K562 (cell line): Measurements from ENCODE around the gene CPS1.

Experiments used
- KDM1A ChIP-seq, 2 experiments: fragments of 450-650 bp; IDR thresholded peaks; 2 replicates each; pipeline ENCODE4 v1.6.1; 2016; ENCODE audit warnings: mild to moderate bottlenecking in 2 of 2
- RBFOX2 ChIP-seq: fragments of 200-400 bp; formaldehyde crosslinking; IDR thresholded peaks from 2 replicates; pipeline ENCODE4 v1.6.1; 2017; ENCODE audit warnings: low read depth, mild to moderate bottlenecking, low read length, moderate library complexity
- TF ChIP-seq, protein P1 (sequence below): fragments of 250-450 bp; sonication (Bioruptor Pico); IDR thresholded peaks from 2 replicates; pipeline ENCODE4 v1.4.0; 2020; ENCODE audit warnings: mild to moderate bottlenecking

DNA sequence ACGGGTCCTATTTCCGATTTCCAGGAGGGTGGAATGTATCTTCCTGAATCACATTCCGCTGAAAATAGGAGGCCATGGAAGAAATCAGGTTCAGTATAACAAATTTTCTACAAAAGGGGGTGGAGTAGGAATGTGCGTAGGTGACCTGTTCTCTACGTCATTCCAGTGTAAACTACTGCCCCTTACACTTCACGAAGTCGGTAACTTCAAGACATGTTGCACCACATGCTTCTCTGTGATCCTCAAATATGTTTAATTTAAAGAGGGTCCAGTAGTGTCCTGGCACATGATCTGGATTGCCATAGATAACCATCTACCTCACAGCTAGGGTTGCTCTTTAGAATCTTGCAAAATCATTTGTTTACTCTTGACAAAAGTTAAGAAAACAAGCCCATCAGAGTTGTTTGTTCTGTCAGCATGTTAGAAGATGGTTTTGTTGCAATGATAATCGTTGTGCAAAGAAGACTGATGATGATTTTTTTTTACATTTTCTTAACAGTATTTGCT, 7.5 kb upstream of the CPS1 start:
- TF ChIP-seq RBFOX2, result no peak
- TF ChIP-seq KDM1A (IDR thresholded peaks at IDR 0.05), result no peak
- TF ChIP-seq, protein P1, sequence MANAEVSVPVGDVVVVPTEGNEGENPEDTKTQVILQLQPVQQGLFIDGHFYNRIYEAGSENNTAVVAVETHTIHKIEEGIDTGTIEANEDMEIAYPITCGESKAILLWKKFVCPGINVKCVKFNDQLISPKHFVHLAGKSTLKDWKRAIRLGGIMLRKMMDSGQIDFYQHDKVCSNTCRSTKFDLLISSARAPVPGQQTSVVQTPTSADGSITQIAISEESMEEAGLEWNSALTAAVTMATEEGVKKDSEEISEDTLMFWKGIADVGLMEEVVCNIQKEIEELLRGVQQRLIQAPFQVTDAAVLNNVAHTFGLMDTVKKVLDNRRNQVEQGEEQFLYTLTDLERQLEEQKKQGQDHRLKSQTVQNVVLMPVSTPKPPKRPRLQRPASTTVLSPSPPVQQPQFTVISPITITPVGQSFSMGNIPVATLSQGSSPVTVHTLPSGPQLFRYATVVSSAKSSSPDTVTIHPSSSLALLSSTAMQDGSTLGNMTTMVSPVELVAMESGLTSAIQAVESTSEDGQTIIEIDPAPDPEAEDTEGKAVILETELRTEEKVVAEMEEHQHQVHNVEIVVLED (CRISPR knock-in tag), result no peak
